ENCODE measurements around the gene CNDP1.
A peak's percentile ranks its signal among the peaks of the same experiment; 100 is the strongest.

Gene CNDP1

GRCh38 chr18:74507097-74507881 lies 27.0 kb upstream of the CNDP1 start:
- DNase-seq = no peak

- DNase-seq = no peak
Measured at GRCh38 chr18:74507927-74508326, 26.4 kb upstream of the CNDP1 start.

GRCh38 chr18:74508366-74508765 lies 25.9 kb upstream of the CNDP1 start:
- DNase-seq = no peak

GRCh38 chr18:74508821-74509225 lies 25.5 kb upstream of the CNDP1 start:
- DNase-seq = no peak

- DNase-seq = no peak
Measured at GRCh38 chr18:74509856-74510769, 24.2 kb upstream of the CNDP1 start.

- DNase-seq = no peak
Measured at GRCh38 chr18:74510770-74511095, 23.6 kb upstream of the CNDP1 start.

GRCh38 chr18:74511823-74512222 lies 22.5 kb upstream of the CNDP1 start:
- no peak for DNase-seq

GRCh38 chr18:74512321-74513053 lies 21.8 kb upstream of the CNDP1 start:
- no peak for DNase-seq

- DNase-seq = no peak
Measured at GRCh38 chr18:74513149-74513882, 21.0 kb upstream of the CNDP1 start.

- DNase-seq = peak in 1 of 2 donors; percentile 7
Measured at GRCh38 chr18:74513883-74514205, 20.5 kb upstream of the CNDP1 start.

- peak in 1 of 2 donors; percentile 10 for DNase-seq
Measured at GRCh38 chr18:74514860-74515495, 19.3 kb upstream of the CNDP1 start.

- DNase-seq = peak in 1 of 2 donors; percentile 5
Measured at GRCh38 chr18:74515620-74516231, 18.6 kb upstream of the CNDP1 start.

- no peak for DNase-seq
Measured at GRCh38 chr18:74516271-74517235, 17.7 kb upstream of the CNDP1 start.

GRCh38 chr18:74517236-74517630 lies 17.1 kb upstream of the CNDP1 start:
- DNase-seq = no peak

- no peak for DNase-seq
Measured at GRCh38 chr18:74518456-74519295, 15.6 kb upstream of the CNDP1 start.

GRCh38 chr18:74519320-74520095 lies 14.8 kb upstream of the CNDP1 start:
- DNase-seq = no peak

GRCh38 chr18:74520096-74520833 lies 14.0 kb upstream of the CNDP1 start:
- DNase-seq = no peak
